GM15510 (cell line): ENCODE measurements around the gene R3HDM1.

ENCODE experiments used
- POLR2A ChIP-seq: IDR thresholded peaks from 3 replicates; pipeline ENCODE4 v1.6.1; 2011; ENCODE audit warnings: borderline replicate concordance; ENCODE audit not compliant: insufficient read length; ENCODE audit errors: extremely low read depth

Gene R3HDM1

DNA sequence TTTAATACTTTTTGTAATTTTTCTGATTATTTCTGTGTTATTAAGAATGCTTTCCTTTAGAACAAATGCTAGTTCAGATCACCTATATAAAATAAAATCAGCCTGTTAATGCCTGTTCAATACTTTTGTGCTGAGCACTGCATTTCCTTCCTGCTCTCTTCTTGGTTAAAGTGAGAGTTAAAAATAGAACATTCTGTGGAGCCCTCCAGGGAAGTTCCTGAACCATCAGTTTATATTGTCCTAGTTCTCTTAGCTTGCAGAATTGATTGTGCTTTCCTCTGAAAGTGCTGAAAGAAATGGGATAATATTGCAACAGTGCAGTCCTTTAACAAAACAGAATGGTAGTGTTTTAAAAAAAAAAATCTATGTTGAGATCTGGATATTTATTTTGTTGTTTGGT is 135.8 kb downstream of the R3HDM1 start:
- no peak for TF ChIP-seq POLR2A

DNA sequence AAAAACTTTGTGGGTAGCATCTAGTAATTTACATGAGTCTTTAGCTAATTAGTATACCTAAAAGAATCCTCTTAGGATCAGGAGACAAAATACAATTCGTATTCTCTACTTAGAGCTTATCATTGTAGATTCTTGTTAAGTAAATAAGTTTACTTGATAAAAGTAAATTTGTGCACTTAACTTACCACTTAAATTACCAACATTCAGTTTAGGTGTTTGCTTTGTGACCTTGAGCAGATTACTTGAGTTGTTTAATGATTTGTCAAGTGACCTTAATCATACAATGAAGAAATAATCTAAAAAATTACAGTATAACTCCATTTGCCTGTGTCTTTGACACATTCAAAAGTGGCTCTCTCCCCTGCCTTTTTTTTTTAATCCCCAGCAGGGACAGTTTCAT is 143.2 kb downstream of the R3HDM1 start:
- no peak for TF ChIP-seq POLR2A

DNA sequence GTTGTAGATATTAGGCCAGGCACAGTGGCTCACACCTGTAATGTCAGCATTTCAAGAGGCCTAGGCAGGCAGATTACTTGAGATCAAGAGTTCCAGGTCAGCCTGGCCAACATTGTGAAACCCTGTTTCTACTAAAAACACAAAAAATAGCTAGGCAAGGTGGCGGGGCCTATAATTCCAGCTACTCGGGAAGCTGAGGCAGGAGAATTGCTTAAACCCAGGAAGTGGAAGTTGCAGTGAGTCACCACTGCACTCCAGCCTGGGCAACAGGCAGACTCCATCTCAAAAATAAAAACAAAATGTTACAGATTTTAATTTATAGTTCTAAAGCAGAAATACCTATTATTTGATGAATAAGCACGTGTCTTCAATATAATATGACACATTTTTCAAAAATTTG is 144.7 kb downstream of the R3HDM1 start:
- no peak for TF ChIP-seq POLR2A

DNA sequence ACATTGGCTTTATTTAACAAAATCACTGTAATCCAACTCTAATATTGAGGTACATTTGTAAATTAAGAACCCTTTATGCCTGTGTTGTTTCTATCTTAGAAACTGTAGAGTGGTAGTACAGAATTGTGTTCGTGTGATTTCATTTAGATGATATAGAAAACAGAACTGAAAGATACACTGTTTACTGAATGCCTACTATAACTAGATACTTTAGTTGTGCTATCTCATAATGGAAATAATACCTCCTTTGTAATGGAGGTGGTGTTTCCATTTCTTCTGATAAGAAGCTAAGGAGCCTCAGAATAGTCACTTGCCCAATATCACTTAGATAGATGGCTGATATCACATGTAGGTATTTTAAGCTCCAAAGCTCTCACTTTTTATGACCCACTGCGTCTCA is 147.8 kb downstream of the R3HDM1 start:
- no peak for TF ChIP-seq POLR2A

DNA sequence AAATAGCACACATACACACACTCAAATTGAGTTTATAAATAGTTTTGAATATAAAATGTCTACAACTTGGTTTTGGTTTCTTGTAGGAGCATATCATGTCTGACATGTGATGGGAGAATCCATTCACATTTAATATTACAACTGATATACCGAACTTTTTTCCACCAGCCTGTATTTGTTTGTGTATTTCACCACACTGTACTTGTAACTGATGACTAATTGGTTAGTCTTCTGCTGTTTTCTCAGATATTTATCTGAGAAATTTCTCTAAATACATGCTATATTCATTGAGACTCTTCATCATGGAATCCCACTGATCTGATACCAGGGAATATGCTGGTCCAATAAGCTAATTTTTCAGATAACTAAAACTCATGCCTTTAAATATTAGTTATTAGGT is 154.1 kb downstream of the R3HDM1 start:
- no peak for TF ChIP-seq POLR2A

DNA sequence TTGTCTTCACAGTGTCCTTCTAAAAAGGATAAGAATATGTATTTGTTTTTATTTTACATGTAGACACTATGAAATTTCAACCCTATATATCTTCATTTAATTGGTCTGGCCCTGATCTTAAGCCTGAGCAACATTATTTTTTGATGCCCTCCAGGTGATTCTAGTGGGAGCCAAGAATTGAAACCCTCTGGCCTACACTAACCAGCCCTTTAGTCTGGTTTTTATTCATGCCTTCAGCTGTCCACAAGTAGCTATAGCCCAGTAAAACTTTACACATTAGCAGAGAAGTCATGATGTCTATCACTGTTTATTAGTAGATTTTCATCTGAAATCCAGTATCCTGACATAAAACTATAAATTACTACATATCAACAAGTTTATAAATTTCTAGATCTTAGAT is 157.7 kb downstream of the R3HDM1 start:
- no peak for TF ChIP-seq POLR2A

DNA sequence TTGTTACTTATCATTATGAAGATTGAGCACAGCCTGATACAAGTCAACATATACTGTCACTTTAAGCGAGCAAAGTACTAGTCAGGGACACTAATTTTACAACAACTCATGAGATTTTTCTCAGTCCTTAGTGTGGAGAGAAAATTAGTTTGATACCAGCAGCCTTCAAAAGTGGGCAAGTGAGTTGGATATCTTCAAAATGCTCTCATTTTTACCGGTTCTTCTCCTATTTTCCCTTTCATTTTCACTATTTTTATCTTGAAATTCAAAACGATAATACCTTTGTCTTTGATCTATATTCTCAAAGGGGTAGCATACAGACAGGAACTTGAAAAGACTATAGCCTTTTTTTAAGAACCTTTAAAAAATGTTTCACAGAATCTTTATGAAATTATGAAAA is 158.4 kb downstream of the R3HDM1 start:
- no peak for TF ChIP-seq POLR2A

DNA sequence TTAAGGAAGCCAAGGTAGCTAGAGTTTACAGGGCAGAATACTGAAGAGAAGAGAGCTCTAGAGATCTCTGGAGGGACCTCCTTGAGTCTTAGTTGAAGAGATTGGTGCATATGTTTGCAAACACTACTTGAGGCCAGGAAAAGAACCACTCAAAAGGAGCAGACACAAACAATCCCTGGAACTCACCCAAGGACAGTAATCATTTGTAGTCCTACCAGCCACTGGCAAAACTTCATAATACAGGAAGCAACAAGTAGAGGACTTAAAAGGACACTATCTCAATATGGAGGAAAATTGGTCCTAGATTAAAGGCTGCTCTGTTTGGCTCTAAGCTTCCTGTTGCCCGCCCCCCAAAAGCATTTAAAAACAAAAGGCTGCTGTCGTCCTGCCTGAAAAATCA is 163.4 kb downstream of the R3HDM1 start:
- TF ChIP-seq POLR2A: no peak

DNA sequence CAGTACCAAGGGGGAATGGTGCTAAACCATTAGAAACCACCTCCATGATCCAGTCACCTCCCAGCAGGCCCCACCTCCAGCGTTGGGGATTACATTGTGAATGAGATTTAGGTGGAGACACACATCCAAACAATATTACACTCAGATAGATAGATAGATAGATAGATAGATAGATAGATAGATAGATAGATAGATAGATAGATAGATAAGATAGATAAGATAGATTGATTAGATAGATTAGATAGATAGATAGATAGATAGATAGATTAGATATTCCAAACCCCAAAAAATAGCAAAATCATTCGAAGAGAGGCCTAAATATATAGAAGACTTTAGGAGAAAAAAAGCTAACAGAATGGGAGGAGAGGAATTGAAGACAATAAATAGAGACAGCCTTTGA is 167.6 kb downstream of the R3HDM1 start:
- no peak for TF ChIP-seq POLR2A

DNA sequence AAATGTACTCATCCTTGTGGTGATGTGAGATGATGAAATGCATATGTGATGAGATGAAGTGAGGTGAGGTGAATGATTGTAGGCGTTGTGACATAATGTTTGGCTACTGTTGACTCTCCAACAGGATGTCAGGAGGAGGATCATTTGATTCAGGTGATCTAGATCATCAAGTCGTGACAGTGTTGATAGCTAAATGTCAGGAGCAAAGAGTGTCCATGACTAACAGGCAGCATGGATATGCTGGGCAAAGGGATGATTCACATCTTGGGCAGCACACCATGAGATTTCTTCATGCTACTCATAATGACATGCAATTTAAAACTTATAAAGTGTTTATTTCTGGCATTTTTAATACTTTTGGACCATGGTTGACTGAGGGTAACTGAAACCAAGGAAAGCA is 170.2 kb downstream of the R3HDM1 start:
- TF ChIP-seq POLR2A: no peak

DNA sequence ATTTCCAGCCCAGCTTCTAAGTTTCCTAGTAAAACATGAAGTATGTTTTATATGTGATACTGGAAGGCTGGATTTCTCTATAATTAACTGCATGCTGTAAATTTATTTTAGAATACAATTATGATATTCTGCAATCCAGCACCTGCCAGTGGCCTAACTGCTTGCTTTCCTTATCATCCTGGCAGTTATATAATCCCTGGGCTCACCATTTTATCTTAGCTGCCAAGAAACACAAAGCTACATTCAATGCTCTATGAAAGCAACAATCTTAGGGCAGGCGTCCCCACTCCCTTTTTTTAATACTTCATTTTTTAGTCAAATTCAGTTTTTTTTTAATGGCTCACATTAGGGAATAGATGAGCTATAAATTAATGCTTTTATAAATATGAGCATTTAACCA is 172.0 kb downstream of the R3HDM1 start:
- TF ChIP-seq POLR2A: no peak

DNA sequence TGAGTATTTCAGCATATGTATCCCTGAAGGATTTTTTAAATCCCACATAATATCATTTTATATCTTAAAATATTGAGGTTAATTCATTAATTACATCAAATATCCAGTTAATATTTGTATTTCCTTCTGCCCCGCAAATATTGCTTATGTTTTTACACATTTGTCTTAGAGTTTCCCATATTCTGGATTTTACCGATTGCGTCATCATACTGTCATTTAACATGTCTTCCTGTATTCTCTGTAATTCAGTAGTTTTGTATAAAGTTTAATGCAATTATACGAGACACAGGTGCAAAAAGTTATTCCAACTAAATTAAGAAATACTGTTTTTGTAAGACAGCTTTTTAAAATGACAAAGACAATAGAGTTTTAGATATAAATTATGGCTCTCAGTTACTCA is 176.9 kb downstream of the R3HDM1 start:
- no peak for TF ChIP-seq POLR2A

DNA sequence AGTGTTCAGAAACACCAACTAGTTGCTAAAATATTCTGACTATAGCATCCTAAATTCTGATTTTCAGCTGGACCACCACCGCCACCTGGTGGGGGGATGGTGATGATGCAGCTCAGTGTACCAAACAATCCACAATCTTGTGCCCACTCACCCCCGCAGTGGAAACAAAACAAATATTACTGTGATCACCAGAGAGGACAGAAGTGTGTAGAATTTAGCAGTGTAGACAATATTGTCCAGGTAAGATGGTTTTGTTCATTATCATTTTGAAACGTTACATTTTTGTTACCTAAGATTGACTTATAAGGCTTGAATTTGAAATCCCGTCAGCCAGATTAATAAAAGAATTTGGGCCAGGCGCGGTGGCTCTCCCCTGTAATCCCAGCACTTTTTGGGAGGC is 178.7 kb downstream of the R3HDM1 start:
- no peak for TF ChIP-seq POLR2A

DNA sequence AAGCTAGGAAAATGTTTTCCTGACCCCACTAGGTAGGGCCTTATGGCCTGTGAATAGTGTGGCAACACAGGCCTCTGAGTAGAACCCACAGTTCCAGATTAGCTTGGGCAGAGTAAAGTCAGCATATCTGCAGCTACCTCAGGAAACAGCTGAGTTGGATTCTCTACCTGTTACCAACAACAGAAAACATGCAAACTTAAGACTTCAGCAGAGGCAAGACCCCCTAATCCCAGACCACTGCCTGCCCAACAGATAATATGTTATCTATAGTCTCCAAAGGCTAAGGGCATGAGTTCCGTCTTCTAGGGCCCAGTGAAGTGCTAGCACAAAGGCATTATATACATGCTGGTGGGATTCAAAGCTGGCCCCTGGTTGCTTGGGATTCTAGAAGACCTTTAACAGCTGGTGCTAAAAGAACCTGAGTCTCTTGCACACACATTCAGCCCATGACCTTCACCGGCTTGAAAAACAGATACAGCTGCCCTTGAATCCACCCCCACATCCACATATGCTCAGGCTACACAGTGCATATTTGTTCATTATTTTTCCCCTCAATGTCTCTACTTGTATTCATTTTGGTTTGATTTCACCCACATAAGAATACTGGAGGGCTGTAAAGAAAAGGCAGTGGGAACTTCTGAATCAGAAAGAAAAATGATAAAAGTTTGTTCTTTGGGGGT is 196.9 kb downstream of the R3HDM1 start:
- no peak for TF ChIP-seq POLR2A

DNA sequence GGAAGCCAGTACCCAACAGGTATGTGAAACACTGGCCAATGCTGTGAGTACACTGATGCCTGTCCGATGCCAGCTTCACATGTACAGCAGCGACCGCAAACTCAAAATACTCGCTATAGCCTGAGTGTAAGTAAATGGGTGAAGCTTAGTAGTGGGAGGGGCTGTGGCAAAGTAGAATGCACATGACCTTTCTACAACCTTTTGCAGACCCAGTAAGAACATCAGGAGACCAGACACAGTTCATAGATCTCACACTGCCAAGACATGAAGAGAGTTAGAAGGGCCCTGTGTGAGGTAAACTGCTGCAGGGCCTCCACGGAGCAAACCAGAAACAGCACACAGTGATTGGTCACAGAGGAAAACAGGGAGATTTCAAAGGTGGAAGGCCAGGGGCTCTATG is 201.3 kb downstream of the R3HDM1 start:
- no peak for TF ChIP-seq POLR2A

DNA sequence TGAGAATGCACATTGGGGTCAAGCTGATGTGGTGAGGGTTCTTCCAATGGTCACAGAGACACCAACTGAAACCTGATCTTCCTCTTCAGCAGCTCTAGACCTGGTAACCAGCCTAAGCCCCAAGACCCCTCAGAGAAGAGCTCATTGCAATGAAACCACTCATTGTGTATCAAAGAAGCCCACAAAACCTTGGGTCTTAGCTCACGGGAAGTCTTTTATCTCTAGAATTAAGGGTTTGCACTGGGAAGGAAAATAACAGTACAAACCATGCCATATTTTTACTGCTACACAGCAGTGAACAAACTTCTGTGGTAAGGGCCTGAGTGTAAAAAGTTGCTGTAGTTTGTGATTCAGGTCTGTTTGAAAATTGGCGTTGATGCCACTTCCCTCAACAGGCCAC is 201.8 kb downstream of the R3HDM1 start:
- TF ChIP-seq POLR2A: no peak

DNA sequence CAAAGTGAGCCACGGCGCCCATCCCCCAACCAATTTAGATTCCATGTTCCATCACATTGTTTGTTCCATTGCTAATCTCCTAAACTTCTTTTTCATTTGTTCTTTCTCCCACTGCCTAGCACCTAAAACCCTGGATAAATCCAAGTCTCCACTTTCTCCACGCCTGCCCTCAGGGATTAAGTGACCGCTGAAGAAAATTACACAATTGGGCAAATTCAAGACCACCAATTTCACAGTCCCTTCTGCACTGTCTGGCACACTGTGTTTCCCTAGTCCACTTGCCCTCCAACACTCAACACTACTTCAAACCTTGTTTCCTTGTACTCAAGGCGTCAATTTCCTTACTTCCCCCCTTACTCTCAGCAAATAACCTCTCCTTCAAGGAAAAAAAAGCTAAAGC is 205.3 kb downstream of the R3HDM1 start:
- TF ChIP-seq POLR2A: no peak
